Mesangial cell (primary cell): ENCODE data around the gene ZSCAN16. TPM values are rescaled to one million over a fixed set of nuclear protein-coding genes. Genes with fewer than 3 reads are reported as not detected.

Source experiments
- total RNA-seq: library from RNA; depleted of rRNA; stranded (reverse); fragments of >200 nt; gene quantifications from 2 replicates; pipeline ENCODE4 v1.2.3, GENCODE V29; 2015

Gene ZSCAN16
- 2.4 and 3.5 TPM in 2 replicates for total RNA-seq

GRCh38 chr6:28124350-28124970 is at the start of gene ZSCAN16:
TSS of gene ZSCAN16 (plus strand) at chr6:28124609. CDS start at chr6:28125444, 835 bp downstream.

GRCh38 chr6:28080381-28080630 is 44.1 kb upstream of the ZSCAN16 start, which contains the start of gene ZNF165:
TSS of gene ZNF165 (plus strand) at chr6:28080568. CDS start at chr6:28085481, 4,913 bp downstream.

GRCh38 chr6:28141500-28142329 is 17.3 kb downstream of the ZSCAN16 start, which contains the start of gene ZKSCAN8:
TSS of gene ZKSCAN8 (plus strand) at chr6:28141883. CDS start at chr6:28148408, 6,525 bp downstream.

Other genes starting within 250 kb of the ZSCAN16 start
- gene OR2B2, start 212.2 kb upstream of the ZSCAN16 start, total RNA-seq, result not detected in 2 replicates
- gene OR2B6, start 167.4 kb upstream of the ZSCAN16 start, total RNA-seq, result not detected in 2 replicates
- 0.89 and 1.1 TPM in 2 replicates for gene ZNF165, start 44.0 kb upstream of the ZSCAN16 start, total RNA-seq
- 4.6 and 12.3 TPM in 2 replicates for gene ZKSCAN8, start 17.3 kb downstream of the ZSCAN16 start, total RNA-seq
- 8.1 and 11.8 TPM in 2 replicates for gene ZSCAN9, start 100.7 kb downstream of the ZSCAN16 start, total RNA-seq
- gene ZKSCAN4, start 127.7 kb downstream of the ZSCAN16 start, total RNA-seq, result 1.6 and 5.2 TPM in 2 replicates
- gene NKAPL, start 134.7 kb downstream of the ZSCAN16 start, total RNA-seq, result 0.16 and 0.63 TPM in 2 replicates
- 9.8 and 10.8 TPM in 2 replicates for gene ZSCAN26, start 142.5 kb downstream of the ZSCAN16 start, total RNA-seq
- 2.5 and 4.9 TPM in 2 replicates for gene PGBD1, start 157.0 kb downstream of the ZSCAN16 start, total RNA-seq
- 2.1 and 2.9 TPM in 2 replicates for gene ZSCAN31, start 211.5 kb downstream of the ZSCAN16 start, total RNA-seq
- gene ZKSCAN3, start 225.3 kb downstream of the ZSCAN16 start, total RNA-seq, result 2.1 and 3.2 TPM in 2 replicates